HCT116 (cell line): Measurements from ENCODE around the gene BAIAP2L2. TPM values are rescaled to one million over a fixed set of nuclear protein-coding genes. Genes with fewer than 3 reads are reported as not detected.

ENCODE experiments used
- ATAC-seq: fragments of 200-7000 bp; cut with Tn5 transposase; 2 replicates; pipeline ENCODE4 v1.9.1; 2020; ENCODE audit warnings: mild to moderate bottlenecking, moderate library complexity
- BruUV-seq: library from RNA; stranded (reverse); fragments of 400-500 nt; replicated peaks from 2 replicates; lab custom pipeline; 2021; lab: Mats Ljungman, UMichigan
- CTCF ChIA-PET: fragments of 300-600 bp; sonication (Branson Sonifier 250); formaldehyde crosslinking; loops from one replicate; lab custom pipeline; 2021; ENCODE audit warnings: antibody characterized with exemption; lab: Charles Lee
- POLR2A ChIA-PET: fragments of 300-600, 350-600 bp; sonication (Branson Sonifier 250); formaldehyde crosslinking; loops from one replicate; lab custom pipeline; 2021; ENCODE audit warnings: antibody characterized with exemption; lab: Charles Lee
- RAD21 ChIA-PET, 2 experiments: fragments of 300-600 bp; sonication (Branson Sonifier 250); formaldehyde crosslinking; loops; one replicate each; lab custom pipeline; 2023; ENCODE audit warnings: low total read pairs in 2 of 2; ENCODE audit not compliant: uncharacterized antibody in 2 of 2, unreplicated experiment in 2 of 2, low non-redundant PET in 1 of 2; lab: Charles Lee
- DNase-seq: peaks from one replicate; pipeline ENCODE4 v3.0.0-alpha.2; 2010; ENCODE audit warnings: low read depth, low spot score
- H2AFZ ChIP-seq: fragments of 200-600 bp; shearing (Covaris generic), sonication (generic); 2 replicates; pipeline ENCODE4 v1.6.1; 2017; ENCODE audit warnings: low read depth, mixed run types, mixed read lengths, antibody characterized with exemption, low read length; ENCODE audit not compliant: poor library complexity, severe bottlenecking
- H3K27ac ChIP-seq: 2 replicates; pipeline ENCODE4 v1.5.1; 2012; ENCODE audit warnings: low read depth, low read length
- H3K27me3 ChIP-seq: fragments of 200-600 bp; sonication (generic); 2 replicates; pipeline ENCODE4 v1.6.1; 2016; ENCODE audit warnings: mixed run types, low read length, mixed read lengths; ENCODE audit not compliant: insufficient read depth
- H3K36me3 ChIP-seq, 2 experiments: fragments of 200-500 bp in 1 of 2; fragments of 200-600 bp in 1 of 2; sonication (Bioruptor generic) in 1 of 2; sonication (generic) in 1 of 2; 2 replicates each; pipeline versions ENCODE4 v1.5.1 to v1.6.1; 2014 to 2016; ENCODE audit warnings: low read length in 2 of 2, inconsistent platforms in 1 of 2, mixed read lengths in 1 of 2, mixed run types in 1 of 2; ENCODE audit not compliant: insufficient read depth in 2 of 2, control insufficient read depth in 1 of 2
- H3K4me1 ChIP-seq, 2 experiments: fragments of 200-600 bp in 1 of 2; sonication (generic) in 1 of 2; 2 replicates each; pipeline versions ENCODE4 v1.5.1 to v1.6.1; 2012 to 2017; ENCODE audit warnings: low read length in 2 of 2, inconsistent platforms in 1 of 2, mild to moderate bottlenecking in 1 of 2, mixed read lengths in 1 of 2, mixed run types in 1 of 2, moderate library complexity in 1 of 2; ENCODE audit not compliant: insufficient read depth in 2 of 2, control insufficient read depth in 1 of 2
- H3K4me2 ChIP-seq: fragments of 200-600 bp; sonication (generic); 2 replicates; pipeline ENCODE4 v1.6.1; 2017; ENCODE audit warnings: mixed run types, low read length, mixed read lengths
- H3K4me3 ChIP-seq, 2 experiments: fragments of 200-600 bp in 1 of 2; sonication (generic) in 1 of 2; replicated peaks in 1 of 2; 2 replicates each; pipeline ENCODE4 v1.5.1; 2011 to 2016; ENCODE audit warnings: low read length in 2 of 2, control low read depth in 1 of 2, low read depth in 1 of 2, mild to moderate bottlenecking in 1 of 2, mixed read lengths in 1 of 2, mixed run types in 1 of 2
- H3K79me2 ChIP-seq: fragments of 200-600 bp; sonication (generic); 2 replicates; pipeline ENCODE4 v1.6.1; 2017; ENCODE audit warnings: mild to moderate bottlenecking, mixed run types, low read length, moderate library complexity, mixed read lengths; ENCODE audit not compliant: insufficient read depth
- H3K9ac ChIP-seq: fragments of 200-600 bp; sonication (generic); 2 replicates; pipeline ENCODE4 v1.6.1; 2016; ENCODE audit warnings: low read length, mixed read lengths
- H3K9me2 ChIP-seq: fragments of 200-600 bp; sonication (generic), shearing (Covaris generic); 2 replicates; pipeline ENCODE4 v1.6.1; 2017; ENCODE audit warnings: mixed run types, mild to moderate bottlenecking, moderate library complexity; ENCODE audit not compliant: insufficient read depth
- H3K9me3 ChIP-seq, 2 experiments: fragments of 200-500 bp in 1 of 2; fragments of 200-600 bp in 1 of 2; sonication (Bioruptor generic) in 1 of 2; sonication (generic) in 1 of 2; 2 replicates each; pipeline ENCODE4 v1.6.1; 2014 to 2017; ENCODE audit warnings: low read length in 2 of 2, mixed read lengths in 2 of 2, inconsistent platforms in 1 of 2, low read depth in 1 of 2, mild to moderate bottlenecking in 1 of 2, mixed run types in 1 of 2, moderate library complexity in 1 of 2; ENCODE audit not compliant: control insufficient read depth in 1 of 2, insufficient read depth in 1 of 2
- H4K20me1 ChIP-seq: fragments of 200-600 bp; sonication (generic), shearing (Covaris generic); 2 replicates; pipeline ENCODE4 v1.6.1; 2017; ENCODE audit warnings: mixed run types, mild to moderate bottlenecking, moderate library complexity; ENCODE audit not compliant: insufficient read depth
- CBX3 ChIP-seq: IDR thresholded peaks from 2 replicates; pipeline ENCODE4 v1.6.1; 2012; ENCODE audit warnings: low read depth
- CEBPB ChIP-seq: IDR thresholded peaks from 2 replicates; pipeline ENCODE4 v1.6.1; 2012; ENCODE audit warnings: low read depth
- EGR1 ChIP-seq: IDR thresholded peaks from 2 replicates; pipeline ENCODE4 v1.6.1; 2012; ENCODE audit warnings: low read depth
- EZH2 ChIP-seq: fragments of 200-600 bp; sonication (generic); IDR thresholded peaks from 2 replicates; pipeline ENCODE4 v1.6.1; 2017; ENCODE audit warnings: antibody characterized with exemption, mixed run types
- EZH2phosphoT487 ChIP-seq: fragments of 200-600 bp; IDR thresholded peaks from 2 replicates; pipeline ENCODE4 v1.6.1; 2018; ENCODE audit warnings: antibody characterized with exemption, borderline replicate concordance
- FOSL1 ChIP-seq: IDR thresholded peaks from 2 replicates; pipeline ENCODE4 v1.6.1; 2012; ENCODE audit warnings: low read depth
- JUND ChIP-seq: IDR thresholded peaks from 2 replicates; pipeline ENCODE4 v1.6.1; 2012
- MAX ChIP-seq: IDR thresholded peaks from 2 replicates; pipeline ENCODE4 v1.6.1; 2012
- POLR2A ChIP-seq: IDR thresholded peaks from 2 replicates; pipeline ENCODE4 v1.7.0; 2011; ENCODE audit warnings: borderline replicate concordance; ENCODE audit not compliant: insufficient read depth, insufficient read length; ENCODE audit errors: extremely low read depth
- POLR2AphosphoS5 ChIP-seq: IDR thresholded peaks from 2 replicates; pipeline ENCODE4 v1.6.1; 2011; ENCODE audit warnings: mild to moderate bottlenecking, low read depth, low read length, moderate library complexity
- RAD21 ChIP-seq: IDR thresholded peaks from 2 replicates; pipeline ENCODE4 v1.6.1; 2012; ENCODE audit warnings: low read depth, mild to moderate bottlenecking
- SIN3A ChIP-seq: IDR thresholded peaks from 2 replicates; pipeline ENCODE4 v1.6.1; 2012; ENCODE audit warnings: low read depth
- SP1 ChIP-seq: IDR thresholded peaks from 2 replicates; pipeline ENCODE4 v1.6.1; 2012; ENCODE audit warnings: low read depth
- SRF ChIP-seq: IDR thresholded peaks from 2 replicates; pipeline ENCODE4 v1.6.1; 2012; ENCODE audit warnings: low read depth
- TCF7L2 ChIP-seq: IDR thresholded peaks from 2 replicates; pipeline ENCODE4 v1.7.0; 2011; ENCODE audit warnings: borderline replicate concordance, inconsistent platforms; ENCODE audit not compliant: insufficient read depth, insufficient read length; ENCODE audit errors: extremely low read depth
- ZFX ChIP-seq: fragments of 450-650 bp; IDR thresholded peaks from 2 replicates; pipeline ENCODE4 v1.6.1; 2017
- intact Hi-C: fragments of 100-400 bp; cut with micrococcal nuclease; formaldehyde crosslinking; loops from 2 replicates; pipeline ENCODE4 v1.10.0; 2022
- total RNA-seq: library from RNA; stranded (reverse); gene quantifications from one replicate; pipeline ENCODE4 v1.2.1, GENCODE V29; 2021; ENCODE audit not compliant: unreplicated experiment
- TF ChIP-seq, protein P1 (sequence below): IDR thresholded peaks from 2 replicates; pipeline ENCODE4 v1.6.1; 2011; ENCODE audit warnings: mild to moderate bottlenecking, low read length, moderate library complexity; ENCODE audit not compliant: insufficient replicate concordance; ENCODE audit errors: extremely low read depth
- TF ChIP-seq, protein P2 (sequence below), 3 experiments: fragments of 200-600 bp in 1 of 3; sonication (generic) in 1 of 3; IDR thresholded peaks in 2 of 3; conservative IDR thresholded peaks in 1 of 3; 2 replicates each; pipeline ENCODE4 v1.5.1; 2012 to 2017; ENCODE audit warnings: low read depth in 2 of 3, low read length in 2 of 3, antibody characterized with exemption in 1 of 3, borderline replicate concordance in 1 of 3, control low read depth in 1 of 3, mild to moderate bottlenecking in 1 of 3, mixed read lengths in 1 of 3, mixed run types in 1 of 3, moderate library complexity in 1 of 3; ENCODE audit not compliant: insufficient read depth in 1 of 3

The BAIAP2L2 gene
- total RNA-seq, 1 experiment from 2014 or later, result 1.0 TPM

DNA sequence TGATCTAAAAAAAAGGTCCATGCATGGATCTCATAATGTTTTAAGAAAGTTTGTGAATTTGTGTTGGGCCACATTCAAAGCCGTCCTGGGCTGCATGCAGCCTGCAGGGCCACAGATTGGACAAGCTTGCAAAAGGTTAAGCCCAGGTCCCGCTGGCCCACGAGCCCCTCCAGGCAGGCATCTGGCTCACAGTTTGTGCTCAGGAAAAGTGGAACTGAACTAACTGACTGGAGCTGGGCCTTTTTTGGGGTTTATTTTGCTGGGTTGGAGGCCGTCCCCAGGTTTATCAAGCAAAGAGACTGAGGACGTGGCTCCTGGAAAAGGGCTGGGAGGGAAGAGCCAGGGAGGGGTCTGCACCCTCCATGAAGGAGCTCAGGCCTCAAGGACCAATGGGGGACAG, 32.1 kb upstream of the BAIAP2L2 start (continued):
- TF ChIP-seq, protein P1, sequence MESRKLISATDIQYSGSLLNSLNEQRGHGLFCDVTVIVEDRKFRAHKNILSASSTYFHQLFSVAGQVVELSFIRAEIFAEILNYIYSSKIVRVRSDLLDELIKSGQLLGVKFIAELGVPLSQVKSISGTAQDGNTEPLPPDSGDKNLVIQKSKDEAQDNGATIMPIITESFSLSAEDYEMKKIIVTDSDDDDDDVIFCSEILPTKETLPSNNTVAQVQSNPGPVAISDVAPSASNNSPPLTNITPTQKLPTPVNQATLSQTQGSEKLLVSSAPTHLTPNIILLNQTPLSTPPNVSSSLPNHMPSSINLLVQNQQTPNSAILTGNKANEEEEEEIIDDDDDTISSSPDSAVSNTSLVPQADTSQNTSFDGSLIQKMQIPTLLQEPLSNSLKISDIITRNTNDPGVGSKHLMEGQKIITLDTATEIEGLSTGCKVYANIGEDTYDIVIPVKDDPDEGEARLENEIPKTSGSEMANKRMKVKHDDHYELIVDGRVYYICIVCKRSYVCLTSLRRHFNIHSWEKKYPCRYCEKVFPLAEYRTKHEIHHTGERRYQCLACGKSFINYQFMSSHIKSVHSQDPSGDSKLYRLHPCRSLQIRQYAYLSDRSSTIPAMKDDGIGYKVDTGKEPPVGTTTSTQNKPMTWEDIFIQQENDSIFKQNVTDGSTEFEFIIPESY, result no peak
- TF ChIP-seq ZFX (no peak), EZH2phosphoT487 (no peak), CEBPB (no peak), CBX3 (no peak), TCF7L2 (no peak), JUND (no peak), POLR2A (no peak), SRF (no peak), EZH2 (no peak), FOSL1 (no peak), POLR2AphosphoS5 (no peak), EGR1 (no peak)

DNA sequence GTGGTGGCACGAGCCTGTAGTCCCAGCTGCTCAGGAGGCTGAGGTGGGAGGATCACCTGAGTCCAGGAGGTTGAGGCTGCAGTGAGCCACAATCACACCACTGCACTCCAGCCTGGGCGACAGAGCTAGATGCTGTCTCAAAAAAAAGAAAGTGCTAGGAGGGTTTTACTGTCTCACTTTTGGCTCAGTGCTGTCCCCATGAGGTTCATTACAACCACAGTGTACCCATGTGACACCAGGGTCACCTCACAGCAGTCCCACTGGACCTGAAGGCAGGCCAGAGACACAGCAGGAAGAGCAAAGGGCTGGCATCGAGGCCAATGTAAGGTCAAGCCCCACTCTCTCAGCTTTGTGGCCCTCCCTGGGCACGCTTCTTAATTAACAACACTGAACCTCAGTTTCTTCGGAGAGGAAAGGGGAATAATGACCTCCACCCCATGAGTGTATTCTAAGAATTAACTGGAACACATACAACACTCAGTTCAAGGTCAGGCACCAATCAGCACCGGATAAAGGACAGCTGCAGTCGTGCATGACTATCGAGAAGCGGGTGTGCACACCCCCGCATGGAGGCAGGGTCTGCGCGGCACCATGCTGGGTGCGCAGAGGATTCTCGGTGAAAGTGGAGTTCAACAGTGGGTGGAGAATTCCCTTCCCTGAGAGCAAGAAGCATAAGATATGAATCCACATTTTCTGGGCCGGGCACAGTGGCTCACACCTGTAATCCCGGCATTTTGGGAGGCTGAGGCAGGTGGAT, 30.9 kb upstream of the BAIAP2L2 start:
- RAD21 ChIA-PET, result interaction anchor here in 1 of 2 experiments (0.7 kb wide), 1 partner anchor 483 kb away, joined by 3 read pairs; no protein-coding TSS in a partner anchor
- H3K4me1 ChIP-seq, result peaks cover 17 to 27% of the 10 kb centered on the region in 2 experiments
- H2AFZ ChIP-seq, result no peak overlapping the region
- no peak overlapping the region for H3K9ac ChIP-seq
- no TSS peak for BruUV-seq
- DNase-seq, result no peak
- H3K4me2 ChIP-seq, result no peak overlapping the region
- POLR2A ChIA-PET, result interaction anchor here (0.5 kb wide), 1 partner anchor 937 kb away, joined by 3 read pairs; no protein-coding TSS in a partner anchor
- H3K79me2 ChIP-seq, result no peaks in the 10 kb centered on the region
- no peak for ATAC-seq
- H3K27me3 ChIP-seq, result no peaks in the 10 kb centered on the region
- no peaks in the 10 kb centered on the region for H4K20me1 ChIP-seq
- H3K9me2 ChIP-seq, result no peaks in the 10 kb centered on the region
- H3K9me3 ChIP-seq, result no peaks in the 10 kb centered on the region
- no peaks in the 10 kb centered on the region for H3K36me3 ChIP-seq
- H3K27ac ChIP-seq, result no peak overlapping the region
- H3K4me3 ChIP-seq, result no peak overlapping the region
- CTCF ChIA-PET, result interaction anchor here (0.5 kb wide), 1 partner anchor 43 kb away, joined by 6 read pairs; no protein-coding TSS in a partner anchor
- intact Hi-C loops, result no loop called here
- no peak for TF ChIP-seq EGR1
- TF ChIP-seq MAX, result no peak
- TF ChIP-seq CBX3, result no peak
- TF ChIP-seq JUND, result no peak
- TF ChIP-seq, protein P1, result no peak
- TF ChIP-seq, protein P2, sequence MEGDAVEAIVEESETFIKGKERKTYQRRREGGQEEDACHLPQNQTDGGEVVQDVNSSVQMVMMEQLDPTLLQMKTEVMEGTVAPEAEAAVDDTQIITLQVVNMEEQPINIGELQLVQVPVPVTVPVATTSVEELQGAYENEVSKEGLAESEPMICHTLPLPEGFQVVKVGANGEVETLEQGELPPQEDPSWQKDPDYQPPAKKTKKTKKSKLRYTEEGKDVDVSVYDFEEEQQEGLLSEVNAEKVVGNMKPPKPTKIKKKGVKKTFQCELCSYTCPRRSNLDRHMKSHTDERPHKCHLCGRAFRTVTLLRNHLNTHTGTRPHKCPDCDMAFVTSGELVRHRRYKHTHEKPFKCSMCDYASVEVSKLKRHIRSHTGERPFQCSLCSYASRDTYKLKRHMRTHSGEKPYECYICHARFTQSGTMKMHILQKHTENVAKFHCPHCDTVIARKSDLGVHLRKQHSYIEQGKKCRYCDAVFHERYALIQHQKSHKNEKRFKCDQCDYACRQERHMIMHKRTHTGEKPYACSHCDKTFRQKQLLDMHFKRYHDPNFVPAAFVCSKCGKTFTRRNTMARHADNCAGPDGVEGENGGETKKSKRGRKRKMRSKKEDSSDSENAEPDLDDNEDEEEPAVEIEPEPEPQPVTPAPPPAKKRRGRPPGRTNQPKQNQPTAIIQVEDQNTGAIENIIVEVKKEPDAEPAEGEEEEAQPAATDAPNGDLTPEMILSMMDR (IDR thresholded peaks at IDR 0.05 in 2 of 3, conservative IDR thresholded peaks at IDR 0.05 in 1 of 3; ENCODE audit: borderline replicate concordance in 1 of 3, insufficient read depth in 1 of 3, low read depth in 2 of 3, low read length in 2 of 3), result no peak
- no peak for TF ChIP-seq EZH2phosphoT487
- TF ChIP-seq ZFX, result no peak
- no peak for TF ChIP-seq SRF
- TF ChIP-seq POLR2A, result no peak
- TF ChIP-seq TCF7L2, result no peak
- no peak for TF ChIP-seq SP1
- no peak for TF ChIP-seq SIN3A
- TF ChIP-seq EZH2, result no peak
- TF ChIP-seq RAD21, result no peak
